Measurements from ENCODE around the gene STON2. TPM values are rescaled to one million over a fixed set of nuclear protein-coding genes. Genes with fewer than 3 reads are reported as not detected.

Gene STON2
- total and polyA plus RNA-seq, 2 donors from 2014 or later = 14.8 to 86.6 TPM

GRCh38 chr14:81263777-81264410 is 136.2 kb downstream of the STON2 start:
- DNase-seq = no peak
- H3K4me1 ChIP-seq (ENCODE audit: control insufficient read depth in 2 of 3, insufficient read depth in 2 of 3, low read depth in 1 of 3, low read length in 3 of 3) = no peaks in the 10 kb centered on the region
- no peak overlapping the region for H3K4me3 ChIP-seq (ENCODE audit: low read length in 3 of 3)
- H3K9me3 ChIP-seq (ENCODE audit: control insufficient read depth in 2 of 3, insufficient read depth in 1 of 3, low read length in 3 of 3) = no peaks in the 10 kb centered on the region
- FAIRE-seq = no peak
- H3K36me3 ChIP-seq (ENCODE audit: control insufficient read depth in 2 of 3, insufficient read depth in 3 of 3, low read length in 3 of 3) = peaks cover 0 to 12% (median 4%) of the 10 kb centered on the region in 3 donors
- intact Hi-C loops (cut with DNase I) = no loop called here
- H3K9ac ChIP-seq (ENCODE audit: low read length in 3 of 3) = no peak overlapping the region
- TF ChIP-seq, protein P1, sequence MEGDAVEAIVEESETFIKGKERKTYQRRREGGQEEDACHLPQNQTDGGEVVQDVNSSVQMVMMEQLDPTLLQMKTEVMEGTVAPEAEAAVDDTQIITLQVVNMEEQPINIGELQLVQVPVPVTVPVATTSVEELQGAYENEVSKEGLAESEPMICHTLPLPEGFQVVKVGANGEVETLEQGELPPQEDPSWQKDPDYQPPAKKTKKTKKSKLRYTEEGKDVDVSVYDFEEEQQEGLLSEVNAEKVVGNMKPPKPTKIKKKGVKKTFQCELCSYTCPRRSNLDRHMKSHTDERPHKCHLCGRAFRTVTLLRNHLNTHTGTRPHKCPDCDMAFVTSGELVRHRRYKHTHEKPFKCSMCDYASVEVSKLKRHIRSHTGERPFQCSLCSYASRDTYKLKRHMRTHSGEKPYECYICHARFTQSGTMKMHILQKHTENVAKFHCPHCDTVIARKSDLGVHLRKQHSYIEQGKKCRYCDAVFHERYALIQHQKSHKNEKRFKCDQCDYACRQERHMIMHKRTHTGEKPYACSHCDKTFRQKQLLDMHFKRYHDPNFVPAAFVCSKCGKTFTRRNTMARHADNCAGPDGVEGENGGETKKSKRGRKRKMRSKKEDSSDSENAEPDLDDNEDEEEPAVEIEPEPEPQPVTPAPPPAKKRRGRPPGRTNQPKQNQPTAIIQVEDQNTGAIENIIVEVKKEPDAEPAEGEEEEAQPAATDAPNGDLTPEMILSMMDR (IDR thresholded peaks at IDR 0.05; ENCODE audit: borderline replicate concordance, extremely low read depth, insufficient read depth) = no peak
- no peak overlapping the region for H3K27ac ChIP-seq (ENCODE audit: low read depth in 2 of 2, low read length in 2 of 2)
- no peaks in the 10 kb centered on the region for H3K27me3 ChIP-seq (ENCODE audit: control insufficient read depth, insufficient read depth, low read length)

- no peak overlapping the region for H3K9ac ChIP-seq (ENCODE audit: low read length in 3 of 3)
- FAIRE-seq (no peak), DNase-seq (no peak)
- no peak overlapping the region for H3K27ac ChIP-seq (ENCODE audit: low read depth in 2 of 2, low read length in 2 of 2)
- no peaks in the 10 kb centered on the region for H3K9me3 ChIP-seq (ENCODE audit: control insufficient read depth in 2 of 3, insufficient read depth in 1 of 3, low read length in 3 of 3)
- TF ChIP-seq, protein P1 (IDR thresholded peaks at IDR 0.05; ENCODE audit: borderline replicate concordance, extremely low read depth, insufficient read depth) = no peak
- intact Hi-C loops (cut with DNase I) = no loop called here
- peaks cover 0 to 2% (median 0%) of the 10 kb centered on the region in 3 donors for H3K36me3 ChIP-seq (ENCODE audit: control insufficient read depth in 2 of 3, insufficient read depth in 3 of 3, low read length in 3 of 3)
- no peaks in the 10 kb centered on the region for H3K4me1 ChIP-seq (ENCODE audit: control insufficient read depth in 2 of 3, insufficient read depth in 2 of 3, low read depth in 1 of 3, low read length in 3 of 3)
- no peak overlapping the region for H3K4me3 ChIP-seq (ENCODE audit: low read length in 3 of 3)
- no peaks in the 10 kb centered on the region for H3K27me3 ChIP-seq (ENCODE audit: control insufficient read depth, insufficient read depth, low read length)
These were observed 138.9 kb downstream of the STON2 start for GRCh38 chr14:81261176-81261575.

GRCh38 chr14:81260732-81261131 is 139.4 kb downstream of the STON2 start:
- H3K4me3 ChIP-seq (ENCODE audit: low read length in 3 of 3) = no peak overlapping the region
- no peaks in the 10 kb centered on the region for H3K27me3 ChIP-seq (ENCODE audit: control insufficient read depth, insufficient read depth, low read length)
- H3K27ac ChIP-seq (ENCODE audit: low read depth in 2 of 2, low read length in 2 of 2) = no peak overlapping the region
- FAIRE-seq (no peak), DNase-seq (no peak)
- intact Hi-C loops (cut with DNase I) = no loop called here
- peaks cover 0 to 2% (median 0%) of the 10 kb centered on the region in 3 donors for H3K36me3 ChIP-seq (ENCODE audit: control insufficient read depth in 2 of 3, insufficient read depth in 3 of 3, low read length in 3 of 3)
- TF ChIP-seq, protein P1 (IDR thresholded peaks at IDR 0.05; ENCODE audit: borderline replicate concordance, extremely low read depth, insufficient read depth) = no peak
- no peaks in the 10 kb centered on the region for H3K4me1 ChIP-seq (ENCODE audit: control insufficient read depth in 2 of 3, insufficient read depth in 2 of 3, low read depth in 1 of 3, low read length in 3 of 3)
- H3K9me3 ChIP-seq (ENCODE audit: control insufficient read depth in 2 of 3, insufficient read depth in 1 of 3, low read length in 3 of 3) = no peaks in the 10 kb centered on the region
- H3K9ac ChIP-seq (ENCODE audit: low read length in 3 of 3) = no peak overlapping the region

Measured in kidney (tissue), 14 donors.